Measurements from ENCODE around the gene DPEP1. TPM values are rescaled to one million over a fixed set of nuclear protein-coding genes. Genes with fewer than 3 reads are reported as not detected.
A peak's percentile ranks its signal among the peaks of the same experiment; 100 is the strongest.

Gene DPEP1
- total RNA-seq, 1 donor from 2014 or later = not detected

GRCh38 chr16:89612415-89613166, 851 bp upstream of the DPEP1 start:
- ATAC-seq = no peak
- intact Hi-C loops (cut with micrococcal nuclease) = no loop called here

GRCh38 chr16:89613954-89614459, 565 bp downstream of the DPEP1 start:
- intact Hi-C loops (cut with micrococcal nuclease) = no loop called here
- no peak for DNase-seq
- ATAC-seq = no peak

More at GRCh38 chr16:89612415-89613166, 851 bp upstream of the DPEP1 start:
- no peak for DNase-seq

- intact Hi-C loops (cut with micrococcal nuclease) = no loop called here
- ATAC-seq (no peak), DNase-seq (no peak)
Measured at GRCh38 chr16:89615176-89615575, 1.7 kb downstream of the DPEP1 start.

- DNase-seq (no peak), ATAC-seq (peak; percentile 19)
- intact Hi-C loops (cut with micrococcal nuclease) = no loop called here
Measured at GRCh38 chr16:89615596-89616090, 2.2 kb downstream of the DPEP1 start.

GRCh38 chr16:89616623-89617022, 3.2 kb downstream of the DPEP1 start:
- no peak for ATAC-seq
- intact Hi-C loops (cut with micrococcal nuclease) = no loop called here

GRCh38 chr16:89617036-89617435, 3.6 kb downstream of the DPEP1 start:
- intact Hi-C loops (cut with micrococcal nuclease) = no loop called here
- ATAC-seq = no peak
- DNase-seq = no peak

More at GRCh38 chr16:89616623-89617022, 3.2 kb downstream of the DPEP1 start:
- no peak for DNase-seq

- intact Hi-C loops (cut with micrococcal nuclease) = no loop called here
- DNase-seq (no peak), ATAC-seq (no peak)
Measured at GRCh38 chr16:89618109-89618998, 4.9 kb downstream of the DPEP1 start.

- intact Hi-C loops (cut with micrococcal nuclease) = no loop called here
- ATAC-seq (no peak), DNase-seq (no peak)
Measured at GRCh38 chr16:89619840-89620239, 6.4 kb downstream of the DPEP1 start.

DNA sequence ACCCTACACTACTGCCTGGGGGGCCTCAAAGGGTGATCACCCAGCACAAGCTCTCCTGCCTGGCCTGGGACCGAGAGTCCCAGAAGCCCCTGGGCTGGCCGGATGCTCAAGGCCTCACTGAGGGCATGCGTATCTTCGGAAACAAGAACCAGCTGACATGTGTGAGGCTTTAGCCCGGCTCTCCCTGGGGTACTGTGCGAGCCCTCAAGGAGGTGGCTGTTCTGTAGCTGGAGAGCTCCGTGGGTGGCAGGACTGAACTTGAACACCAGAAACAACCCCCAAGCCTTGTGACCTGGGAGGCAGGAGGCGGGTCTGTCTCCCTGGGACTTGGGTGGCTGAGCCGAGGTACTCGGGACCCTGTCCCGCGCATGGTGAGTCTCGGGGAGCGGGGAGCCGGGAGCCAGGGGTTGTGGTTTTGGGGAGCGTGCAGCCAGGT, 7.0 kb downstream of the DPEP1 start:
- no peak for DNase-seq
- intact Hi-C loops (cut with micrococcal nuclease) = no loop called here
- no peak for ATAC-seq

DNA sequence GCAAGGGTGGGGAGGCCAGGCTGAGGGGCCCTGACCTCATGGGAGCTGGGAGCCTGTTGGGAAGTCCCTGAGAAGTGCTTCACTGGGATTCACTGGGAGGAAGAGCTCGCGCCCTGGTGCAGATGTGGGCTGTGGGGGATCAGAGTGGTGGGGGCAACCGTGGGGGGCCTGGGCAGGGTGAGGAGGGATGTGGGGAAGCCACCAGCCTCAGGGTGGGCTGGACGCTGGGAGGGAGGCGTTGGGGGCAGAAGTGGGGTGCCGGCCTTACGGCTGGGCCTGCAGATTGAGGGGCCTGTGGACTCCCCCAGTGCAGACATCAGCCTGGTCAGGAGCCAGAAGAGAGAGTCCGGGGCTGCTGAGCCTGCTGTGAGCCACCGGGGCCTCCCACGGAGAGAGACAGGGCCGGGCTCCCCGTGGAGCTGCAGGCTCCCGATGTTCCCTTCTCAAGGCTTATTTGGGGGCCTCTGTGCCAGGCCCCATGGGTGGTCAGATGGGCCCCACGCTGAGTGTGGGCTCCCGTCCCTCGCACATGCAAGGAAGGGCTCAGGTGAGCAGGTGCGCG, 7.8 kb downstream of the DPEP1 start:
- ATAC-seq (no peak), DNase-seq (no peak)
- intact Hi-C loops (cut with micrococcal nuclease) = no loop called here

DNA sequence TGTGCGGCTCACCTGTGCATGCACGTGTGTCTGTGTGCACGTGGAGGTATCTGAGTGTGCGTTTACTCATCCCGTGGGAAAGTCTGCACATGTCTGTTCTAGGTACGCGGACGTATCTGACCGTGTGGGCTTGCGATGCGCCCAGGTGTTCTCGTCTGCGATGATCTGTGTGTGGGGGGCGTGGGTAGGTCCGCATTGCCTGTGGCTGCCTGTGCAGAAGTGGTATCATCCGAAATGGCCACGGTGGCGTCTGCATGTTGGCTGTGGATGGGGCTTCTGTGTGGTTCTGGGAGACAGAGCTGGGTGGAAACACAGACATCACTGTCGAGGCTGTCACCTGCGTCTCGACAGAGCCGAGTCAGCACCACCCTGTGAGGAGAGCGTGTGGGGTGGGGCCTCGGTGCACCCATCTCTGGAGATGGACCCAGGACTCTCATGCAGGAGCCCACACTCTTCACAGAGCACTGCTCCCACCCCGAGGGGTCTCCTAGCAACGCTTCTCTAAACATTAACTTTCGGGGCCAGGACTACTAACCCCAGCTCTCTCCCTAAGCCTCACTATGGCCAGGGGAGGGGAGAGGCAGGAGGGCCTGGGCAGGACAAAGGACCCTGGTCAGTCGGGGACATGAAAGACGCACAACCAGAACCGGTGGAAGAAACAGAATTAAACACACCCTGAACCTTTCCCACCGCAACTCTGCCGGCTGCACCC, 8.4 kb downstream of the DPEP1 start:
- DNase-seq (no peak), ATAC-seq (no peak)
- intact Hi-C loops (cut with micrococcal nuclease) = no loop called here

- intact Hi-C loops (cut with micrococcal nuclease) = no loop called here
- DNase-seq (no peak), ATAC-seq (peak; percentile 24)
Measured at GRCh38 chr16:89623511-89624261, 10.2 kb downstream of the DPEP1 start.

DNA sequence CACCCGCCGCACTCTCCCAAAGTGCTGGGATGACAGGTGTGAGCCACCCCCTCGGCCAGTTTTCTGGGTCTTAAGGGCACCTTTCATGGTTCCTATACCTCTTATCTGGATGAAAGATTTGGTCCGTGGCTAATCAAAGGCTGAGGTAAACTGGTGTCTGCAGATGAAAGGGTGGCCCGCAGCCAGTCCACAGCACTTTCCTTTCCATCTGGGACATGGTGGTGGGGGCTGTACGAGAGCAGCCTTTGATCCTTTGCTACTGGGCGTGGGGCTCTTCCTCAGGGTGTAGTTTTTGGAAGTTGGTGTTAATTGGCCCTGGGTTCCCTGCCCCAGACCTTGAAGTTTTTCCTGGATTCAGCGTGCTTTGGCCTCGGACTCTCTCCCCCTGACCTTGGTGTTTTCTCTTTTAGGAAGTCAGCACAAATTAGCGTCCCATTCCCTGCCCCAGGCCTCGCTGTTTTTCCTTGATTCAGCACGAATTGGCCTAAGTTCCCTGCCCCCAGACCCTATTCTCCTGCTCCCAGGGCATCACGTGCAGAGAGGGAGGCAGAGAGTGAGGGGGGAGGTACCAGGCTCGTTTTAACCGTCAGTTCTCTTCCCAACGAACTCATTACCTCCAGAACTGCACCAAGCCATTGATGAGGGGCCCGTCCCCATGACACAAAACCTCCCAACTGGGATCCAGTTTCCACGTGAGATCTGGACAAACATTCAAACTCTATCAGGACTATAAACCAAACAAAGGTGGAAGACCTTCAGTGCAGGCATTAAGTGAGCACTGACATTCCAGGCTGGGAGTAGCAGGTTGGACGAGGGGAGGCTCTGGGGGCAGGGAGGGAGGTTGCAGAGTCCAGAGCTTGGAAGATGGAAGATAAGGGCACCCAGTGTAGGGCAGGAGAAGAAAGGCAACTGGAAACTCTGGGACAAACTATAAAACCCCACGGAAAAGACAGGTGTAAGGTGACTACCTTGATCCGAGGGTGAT, 11.6 kb downstream of the DPEP1 start:
- ATAC-seq = no peak
- no peak for DNase-seq
- intact Hi-C loops (cut with micrococcal nuclease) = no loop called here

DNA sequence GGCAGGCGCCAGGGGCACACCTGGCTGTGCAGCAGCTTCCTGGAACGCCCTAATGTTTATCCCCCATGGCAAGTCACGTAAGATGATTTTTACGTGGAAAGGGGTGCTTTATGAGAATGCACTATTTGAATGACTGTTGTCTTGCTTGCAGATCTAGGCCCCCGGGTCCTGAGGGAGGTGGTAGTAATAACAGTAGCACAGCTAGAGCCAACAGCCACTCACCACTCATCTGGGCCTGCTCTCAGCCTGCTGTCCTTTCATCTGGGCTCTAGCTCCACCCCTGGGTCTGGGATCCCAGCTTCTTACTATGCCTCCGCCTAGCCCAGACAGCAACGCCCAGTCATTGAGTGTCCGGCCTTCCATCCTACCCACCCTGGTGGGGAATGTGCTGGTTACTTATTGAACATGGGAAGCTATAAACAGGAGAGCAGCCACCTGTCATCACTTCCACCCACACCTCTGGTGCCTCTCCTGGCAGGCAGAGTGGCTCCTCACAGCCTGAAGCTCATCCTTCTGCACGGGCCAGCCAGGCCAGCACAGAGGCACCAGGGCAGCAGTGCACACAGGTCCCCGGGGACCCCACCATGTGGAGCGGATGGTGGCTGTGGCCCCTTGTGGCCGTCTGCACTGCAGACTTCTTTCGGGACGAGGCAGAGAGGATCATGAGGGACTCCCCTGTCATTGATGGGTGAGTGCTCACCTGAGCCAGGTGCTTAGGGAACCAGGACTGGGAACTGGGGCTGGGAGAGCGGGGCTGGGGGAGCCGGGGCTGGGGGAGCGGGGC, 16.6 kb downstream of the DPEP1 start:
- intact Hi-C loops (cut with micrococcal nuclease) = no loop called here
- DNase-seq = no peak
- no peak for ATAC-seq

DNA sequence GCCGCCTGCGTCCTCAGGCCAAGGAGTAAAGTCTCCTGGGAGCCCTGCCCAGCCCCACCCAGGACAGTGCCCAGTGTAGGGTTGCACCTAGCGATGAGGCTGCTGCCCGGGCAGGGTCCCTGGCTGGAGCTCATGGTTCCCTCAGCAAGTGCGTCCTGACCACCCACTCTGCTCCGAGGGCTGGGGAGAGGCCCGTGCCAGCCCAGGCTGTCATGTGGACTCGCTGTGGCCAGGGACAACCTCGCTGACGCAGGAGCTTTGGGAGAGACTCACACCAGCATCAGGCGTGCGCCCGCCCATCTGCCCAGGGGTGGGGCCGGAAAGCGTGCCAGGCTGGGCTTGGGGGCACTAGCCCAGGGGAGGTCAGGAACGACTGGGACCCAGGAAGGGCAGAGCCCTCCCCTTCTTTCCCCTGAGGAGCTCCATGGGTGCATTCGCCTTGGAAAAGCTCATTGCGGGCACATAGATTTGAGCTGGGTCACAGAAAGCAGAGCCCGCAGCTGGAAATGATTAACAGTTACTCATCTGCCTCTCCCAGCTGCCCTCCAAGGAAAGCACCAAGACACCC, 19.7 kb downstream of the DPEP1 start:
- intact Hi-C loops (cut with micrococcal nuclease) = no loop called here
- DNase-seq (no peak), ATAC-seq (no peak)

All from left ventricle myocardium superior (tissue), 1 donor.